Gastroesophageal sphincter (tissue), 3 donors: ENCODE measurements around the gene CDH1.

Experiments
- EP300 ChIP-seq: sonication (generic); formaldehyde crosslinking; IDR thresholded peaks from one replicate; pipeline ENCODE4 v1.6.1; 2017; ENCODE audit warnings: antibody characterized with exemption, mild to moderate bottlenecking
- POLR2A ChIP-seq, 2 donors: fragments of 450-650 bp; IDR thresholded peaks; one replicate each; pipeline ENCODE4 v1.6.1; 2017; ENCODE audit warnings: antibody characterized with exemption in 2 of 2, mild to moderate bottlenecking in 2 of 2, moderate library complexity in 1 of 2
- TF ChIP-seq, protein P1 (sequence below), 4 experiments: fragments of 200-600 bp in 2 of 4; fragments of 450-650 bp in 2 of 4; sonication (generic) in 1 of 4; IDR thresholded peaks; one replicate each; pipeline ENCODE4 v1.5.1; 2017 to 2019; ENCODE audit warnings: antibody characterized with exemption in 4 of 4, mild to moderate bottlenecking in 2 of 4, moderate library complexity in 2 of 4

GRCh38 chr16:68728523-68728922 lies 8.6 kb upstream of the CDH1 start:
- TF ChIP-seq EP300 (no peak), POLR2A (IDR thresholded peaks at IDR 0.05) (no peak)
- TF ChIP-seq, protein P1, sequence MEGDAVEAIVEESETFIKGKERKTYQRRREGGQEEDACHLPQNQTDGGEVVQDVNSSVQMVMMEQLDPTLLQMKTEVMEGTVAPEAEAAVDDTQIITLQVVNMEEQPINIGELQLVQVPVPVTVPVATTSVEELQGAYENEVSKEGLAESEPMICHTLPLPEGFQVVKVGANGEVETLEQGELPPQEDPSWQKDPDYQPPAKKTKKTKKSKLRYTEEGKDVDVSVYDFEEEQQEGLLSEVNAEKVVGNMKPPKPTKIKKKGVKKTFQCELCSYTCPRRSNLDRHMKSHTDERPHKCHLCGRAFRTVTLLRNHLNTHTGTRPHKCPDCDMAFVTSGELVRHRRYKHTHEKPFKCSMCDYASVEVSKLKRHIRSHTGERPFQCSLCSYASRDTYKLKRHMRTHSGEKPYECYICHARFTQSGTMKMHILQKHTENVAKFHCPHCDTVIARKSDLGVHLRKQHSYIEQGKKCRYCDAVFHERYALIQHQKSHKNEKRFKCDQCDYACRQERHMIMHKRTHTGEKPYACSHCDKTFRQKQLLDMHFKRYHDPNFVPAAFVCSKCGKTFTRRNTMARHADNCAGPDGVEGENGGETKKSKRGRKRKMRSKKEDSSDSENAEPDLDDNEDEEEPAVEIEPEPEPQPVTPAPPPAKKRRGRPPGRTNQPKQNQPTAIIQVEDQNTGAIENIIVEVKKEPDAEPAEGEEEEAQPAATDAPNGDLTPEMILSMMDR (IDR thresholded peaks at IDR 0.05), result no peak
